NCI-H2107 (cell line): ENCODE results near the gene DHFR.

Experiments
- DNase-seq: peaks from one replicate; lab custom pipeline; 2025; lab: John Stamatoyannopoulos, UW

Gene DHFR

GRCh38 chr5:80654054-80654390, 761 bp downstream of the DHFR start:
- DNase-seq = no peak

- no peak for DNase-seq
Observed at GRCh38 chr5:80653502-80653901, 1.3 kb downstream of the DHFR start.

GRCh38 chr5:80646926-80647325, 7.9 kb downstream of the DHFR start:
- DNase-seq = no peak

- DNase-seq = no peak
Observed at GRCh38 chr5:80644900-80645299, 9.9 kb downstream of the DHFR start.

GRCh38 chr5:80641353-80641752, 13.4 kb downstream of the DHFR start:
- DNase-seq = no peak

GRCh38 chr5:80634193-80634592, 20.6 kb downstream of the DHFR start:
- DNase-seq = no peak

- no peak for DNase-seq
Observed at GRCh38 chr5:80632700-80633099, 22.1 kb downstream of the DHFR start.

- DNase-seq = no peak
Observed at GRCh38 chr5:80631278-80632259, 23.2 kb downstream of the DHFR start.

- DNase-seq = no peak
Observed at GRCh38 chr5:80629281-80629680, 25.5 kb downstream of the DHFR start.

GRCh38 chr5:80625230-80625629, 29.6 kb downstream of the DHFR start:
- DNase-seq = no peak

- DNase-seq = no peak
Observed at GRCh38 chr5:80623999-80624398, 30.8 kb downstream of the DHFR start.

GRCh38 chr5:80622756-80623155, 32.0 kb downstream of the DHFR start:
- no peak for DNase-seq

GRCh38 chr5:80620211-80620610, 34.6 kb downstream of the DHFR start:
- no peak for DNase-seq

- DNase-seq = no peak
Observed at GRCh38 chr5:80619086-80619485, 35.7 kb downstream of the DHFR start.

GRCh38 chr5:80618438-80618837, 36.3 kb downstream of the DHFR start:
- DNase-seq = no peak

- DNase-seq = no peak
Observed at GRCh38 chr5:80615266-80615914, 39.4 kb downstream of the DHFR start.

GRCh38 chr5:80609692-80610091, 45.1 kb downstream of the DHFR start:
- DNase-seq = no peak

GRCh38 chr5:80608731-80609130, 46.1 kb downstream of the DHFR start:
- no peak for DNase-seq

GRCh38 chr5:80607832-80608231, 47.0 kb downstream of the DHFR start:
- DNase-seq = no peak

- no peak for DNase-seq
Observed at GRCh38 chr5:80607343-80607742, 47.4 kb downstream of the DHFR start.

GRCh38 chr5:80600943-80601693, 53.7 kb downstream of the DHFR start:
- no peak for DNase-seq

- no peak for DNase-seq
Observed at GRCh38 chr5:80597500-80597899, 57.3 kb downstream of the DHFR start.

- DNase-seq = no peak
Observed at GRCh38 chr5:80594810-80595209, 60.0 kb downstream of the DHFR start.
